A549 (cell line): ENCODE results near the gene TFB2M.

Experiments
- CBX2 ChIP-seq: fragments of 200-600 bp; sonication (generic); IDR thresholded peaks from 2 replicates; pipeline ENCODE4 v1.6.1; 2016; ENCODE audit warnings: low read depth, mild to moderate bottlenecking, borderline replicate concordance
- POLR2A ChIP-seq: IDR thresholded peaks from 2 replicates; pipeline ENCODE4 v1.6.1; 2012; ENCODE audit warnings: mild to moderate bottlenecking, low read length

DNA sequence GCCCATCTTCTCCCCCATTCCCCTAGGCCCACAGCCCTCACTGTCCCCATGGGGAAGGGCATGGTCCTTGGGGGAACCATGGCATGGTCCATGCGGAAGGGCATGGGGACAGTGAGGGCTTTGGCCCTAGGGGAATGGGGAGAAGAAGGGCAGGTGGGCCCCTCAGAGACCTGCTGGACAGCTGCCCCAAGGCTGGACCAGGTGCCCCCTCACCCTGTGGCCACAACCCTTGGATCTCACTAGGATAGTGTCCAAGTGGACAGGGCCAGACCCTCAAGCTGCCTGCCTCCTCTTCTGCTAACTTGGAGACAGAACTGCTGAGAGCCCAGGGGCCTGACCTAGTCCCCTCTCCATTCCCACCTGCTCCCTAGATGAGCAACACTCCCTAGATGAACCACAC, 46.5 kb downstream of the TFB2M start:
- no peak for TF ChIP-seq POLR2A
- no peak for TF ChIP-seq CBX2
